ENCODE measurements around the gene N4BP2L2. TPM values are rescaled to one million over a fixed set of nuclear protein-coding genes. Genes with fewer than 3 reads are reported as not detected.
A peak's percentile ranks its signal among the peaks of the same experiment; 100 is the strongest.

N4BP2L2 gene
- total and polyA plus RNA-seq, 2 of the 13 experiments (the other 11 are each of a cell fraction or from before 2014, with no cell fraction given): 58.9 to 81.2 TPM

GRCh38 chr13:32443111-32443510 is 95.5 kb downstream of the N4BP2L2 start (continued):
- TF ChIP-seq AHDC1 (CRISPR knock-in tag; IDR thresholded peaks at IDR 0.05; ENCODE audit: borderline replicate concordance) (no peak), ARID5B (CRISPR knock-in tag; IDR thresholded peaks at IDR 0.05) (0 out of 2 replicates have a peak, but pooled peaks have one; percentile 30), PBX2 (CRISPR knock-in tag; IDR thresholded peaks at IDR 0.05) (no peak), STAT5B (CRISPR knock-in tag; IDR thresholded peaks at IDR 0.05) (no peak), ZNF772 (CRISPR knock-in tag; IDR thresholded peaks at IDR 0.05) (no peak), RXRB (CRISPR knock-in tag; IDR thresholded peaks at IDR 0.05; ENCODE audit: borderline replicate concordance) (no peak)
